T-helper 1 cell (primary cell): ENCODE measurements around the gene NPAS3.

ENCODE experiments used
- DNase-seq, 5 donors: peaks; one replicate each; pipeline ENCODE4 v3.0.0-alpha.2; 2012 to 2020

Gene NPAS3

GRCh38 chr14:33652566-33653307 lies 714.1 kb downstream of the NPAS3 start:
- DNase-seq: no peak

- DNase-seq: no peak
These were observed 714.6 kb downstream of the NPAS3 start for GRCh38 chr14:33653308-33653695.

- no peak for DNase-seq
These were observed 716.7 kb downstream of the NPAS3 start for GRCh38 chr14:33655421-33655820.

- no peak for DNase-seq
These were observed 718.8 kb downstream of the NPAS3 start for GRCh38 chr14:33657476-33657875.

- DNase-seq: no peak
These were observed 721.6 kb downstream of the NPAS3 start for GRCh38 chr14:33660248-33660647.

GRCh38 chr14:33661101-33661500 lies 722.4 kb downstream of the NPAS3 start:
- DNase-seq: no peak

- no peak for DNase-seq
These were observed 729.4 kb downstream of the NPAS3 start for GRCh38 chr14:33668066-33668465.

- no peak for DNase-seq
These were observed 730.4 kb downstream of the NPAS3 start for GRCh38 chr14:33669111-33669510.

- no peak for DNase-seq
These were observed 731.6 kb downstream of the NPAS3 start for GRCh38 chr14:33670235-33670634.

- no peak for DNase-seq
These were observed 732.9 kb downstream of the NPAS3 start for GRCh38 chr14:33671556-33671955.

GRCh38 chr14:33674927-33675326 lies 736.2 kb downstream of the NPAS3 start:
- DNase-seq: no peak

- DNase-seq: no peak
These were observed 736.9 kb downstream of the NPAS3 start for GRCh38 chr14:33675415-33676130.

GRCh38 chr14:33676135-33676566 lies 737.5 kb downstream of the NPAS3 start:
- DNase-seq: no peak

- no peak for DNase-seq
These were observed 738.2 kb downstream of the NPAS3 start for GRCh38 chr14:33676891-33677290.

- DNase-seq: no peak
These were observed 739.3 kb downstream of the NPAS3 start for GRCh38 chr14:33678005-33678404.

GRCh38 chr14:33679025-33679424 lies 740.3 kb downstream of the NPAS3 start:
- DNase-seq: no peak

- no peak for DNase-seq
These were observed 741.0 kb downstream of the NPAS3 start for GRCh38 chr14:33679461-33680225.

GRCh38 chr14:33680873-33681272 lies 742.2 kb downstream of the NPAS3 start:
- DNase-seq: no peak

GRCh38 chr14:33682760-33683159 lies 744.1 kb downstream of the NPAS3 start:
- no peak for DNase-seq

GRCh38 chr14:33685026-33685425 lies 746.3 kb downstream of the NPAS3 start:
- no peak for DNase-seq

GRCh38 chr14:33685698-33686097 lies 747.0 kb downstream of the NPAS3 start:
- no peak for DNase-seq

GRCh38 chr14:33686218-33686617 lies 747.5 kb downstream of the NPAS3 start:
- no peak for DNase-seq

- no peak for DNase-seq
These were observed 748.2 kb downstream of the NPAS3 start for GRCh38 chr14:33686856-33687255.

GRCh38 chr14:33689680-33690079 lies 751.0 kb downstream of the NPAS3 start:
- DNase-seq: no peak
